ENCODE measurements around the gene RAB36.

The RAB36 gene

DNA sequence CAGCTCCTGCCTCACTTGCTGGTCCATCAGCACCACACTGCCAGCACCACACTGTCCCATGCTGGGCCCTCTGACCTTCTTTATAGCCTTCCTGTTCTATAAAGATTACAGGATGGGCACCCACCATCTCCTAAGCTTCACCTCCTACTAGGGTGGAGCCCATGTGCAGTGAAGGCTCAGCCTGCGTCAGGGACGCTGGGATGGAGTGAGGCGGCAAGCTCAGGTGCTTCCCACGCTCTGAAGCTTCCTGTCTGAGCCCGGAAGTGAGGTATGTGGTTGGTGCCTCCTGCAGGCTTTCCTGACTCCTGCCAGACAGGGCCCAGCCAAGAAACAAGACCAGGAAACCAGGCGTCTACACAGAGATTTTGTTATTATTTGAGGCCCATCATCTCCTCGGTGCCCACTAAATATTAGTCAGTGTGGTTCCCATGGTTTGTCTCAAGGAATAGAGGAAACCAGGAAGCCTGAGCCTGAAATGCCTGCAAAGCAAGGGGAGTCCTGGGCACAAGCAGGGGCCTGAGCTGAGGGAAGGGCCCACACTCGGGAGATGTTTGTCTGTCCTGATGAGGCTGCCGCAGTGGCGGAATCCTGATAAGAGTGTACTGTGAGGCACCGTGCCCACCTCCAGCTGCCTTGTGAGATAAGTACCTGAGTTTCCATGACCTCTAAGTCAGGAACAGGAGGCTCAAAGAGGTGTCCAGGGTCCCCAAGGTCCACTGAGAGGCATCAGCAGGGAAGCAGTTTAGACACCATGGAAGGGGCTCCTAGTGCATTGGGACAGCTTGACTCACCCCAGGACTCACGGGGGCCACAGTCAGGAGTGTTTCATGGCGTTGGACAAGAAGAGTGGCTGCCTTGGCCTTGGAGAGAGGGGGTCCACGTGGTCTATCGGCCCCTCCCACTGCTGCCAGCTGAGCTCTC lies 25.5 kb upstream of the RAB36 start:
- TF ChIP-seq FOXM1 (IDR thresholded peaks at IDR 0.05; ENCODE audit: borderline replicate concordance), result no peak
- no peak for TF ChIP-seq SP1 (IDR thresholded peaks at IDR 0.05)
- no peak for TF ChIP-seq HDGF (IDR thresholded peaks at IDR 0.05; ENCODE audit: borderline replicate concordance)
- TF ChIP-seq ELF4 (IDR thresholded peaks at IDR 0.05), result no peak
- TF ChIP-seq L3MBTL2 (conservative IDR thresholded peaks at IDR 0.05), result no peak
- no peak for TF ChIP-seq SUZ12 (IDR thresholded peaks at IDR 0.05)
- no peak for TF ChIP-seq TARDBP (IDR thresholded peaks at IDR 0.05)
- TF ChIP-seq NFRKB (IDR thresholded peaks at IDR 0.05), result no peak
- TF ChIP-seq CTBP1 (IDR thresholded peaks at IDR 0.05; ENCODE audit: borderline replicate concordance), result no peak
- TF ChIP-seq FOXK2 (IDR thresholded peaks at IDR 0.05), result no peak
- TF ChIP-seq ARNT (IDR thresholded peaks at IDR 0.05), result no peak
- no peak for TF ChIP-seq LEF1 (IDR thresholded peaks at IDR 0.05; ENCODE audit: borderline replicate concordance)
- TF ChIP-seq, protein P1, sequence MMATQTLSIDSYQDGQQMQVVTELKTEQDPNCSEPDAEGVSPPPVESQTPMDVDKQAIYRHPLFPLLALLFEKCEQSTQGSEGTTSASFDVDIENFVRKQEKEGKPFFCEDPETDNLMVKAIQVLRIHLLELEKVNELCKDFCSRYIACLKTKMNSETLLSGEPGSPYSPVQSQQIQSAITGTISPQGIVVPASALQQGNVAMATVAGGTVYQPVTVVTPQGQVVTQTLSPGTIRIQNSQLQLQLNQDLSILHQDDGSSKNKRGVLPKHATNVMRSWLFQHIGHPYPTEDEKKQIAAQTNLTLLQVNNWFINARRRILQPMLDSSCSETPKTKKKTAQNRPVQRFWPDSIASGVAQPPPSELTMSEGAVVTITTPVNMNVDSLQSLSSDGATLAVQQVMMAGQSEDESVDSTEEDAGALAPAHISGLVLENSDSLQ (IDR thresholded peaks at IDR 0.05), result no peak
- no peak for TF ChIP-seq FOXA1 (IDR thresholded peaks at IDR 0.05)
- TF ChIP-seq BHLHE40 (IDR thresholded peaks at IDR 0.05; ENCODE audit: borderline replicate concordance), result no peak
- no peak for TF ChIP-seq ZNF384 (IDR thresholded peaks at IDR 0.05)
- ChIA-PET CTCF (no interaction called here), POLR2A (interaction anchor here (0.6 to 0.8 kb wide), 2 partner anchors 10 to 11 kb away, joined by 3 to 4 read pairs; no protein-coding TSS in a partner anchor)
- no peak for DNase-seq (ENCODE audit: extremely low spot score)

DNA sequence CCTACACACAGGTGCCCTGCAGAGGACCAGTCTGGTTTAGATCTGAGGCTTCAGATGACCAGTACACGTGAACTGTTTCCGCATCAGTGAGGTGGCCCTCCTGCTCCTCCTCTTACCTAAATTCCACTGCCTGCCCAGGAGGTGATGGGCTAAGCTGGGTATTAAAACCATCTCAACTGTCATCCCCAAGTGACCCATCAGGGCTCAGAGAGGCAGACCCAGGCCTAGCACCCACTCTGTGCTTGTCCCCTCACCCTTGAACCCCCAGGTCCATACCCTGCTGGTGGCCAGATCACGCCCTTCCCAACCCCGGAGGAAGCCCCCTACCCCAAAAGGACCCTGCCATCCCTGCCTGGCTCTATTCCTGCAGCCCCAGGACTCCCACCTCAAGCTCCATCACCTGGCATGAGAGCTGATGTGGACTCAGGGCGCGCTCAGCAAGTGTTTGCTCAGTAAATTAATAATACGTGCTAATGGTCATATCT lies 24.8 kb upstream of the RAB36 start:
- no peak for DNase-seq (ENCODE audit: extremely low spot score)
- TF ChIP-seq TARDBP (IDR thresholded peaks at IDR 0.05) (no peak), CTBP1 (IDR thresholded peaks at IDR 0.05; ENCODE audit: borderline replicate concordance) (no peak), ELF4 (IDR thresholded peaks at IDR 0.05) (no peak), NFRKB (IDR thresholded peaks at IDR 0.05) (no peak), SP1 (IDR thresholded peaks at IDR 0.05) (no peak), BHLHE40 (IDR thresholded peaks at IDR 0.05; ENCODE audit: borderline replicate concordance) (no peak), ARNT (IDR thresholded peaks at IDR 0.05) (no peak), ZNF384 (IDR thresholded peaks at IDR 0.05) (no peak), FOXK2 (IDR thresholded peaks at IDR 0.05) (no peak), HDGF (IDR thresholded peaks at IDR 0.05; ENCODE audit: borderline replicate concordance) (no peak), L3MBTL2 (conservative IDR thresholded peaks at IDR 0.05) (no peak), FOXM1 (IDR thresholded peaks at IDR 0.05; ENCODE audit: borderline replicate concordance) (no peak), SUZ12 (IDR thresholded peaks at IDR 0.05) (no peak), LEF1 (IDR thresholded peaks at IDR 0.05; ENCODE audit: borderline replicate concordance) (no peak)
- TF ChIP-seq, protein P1 (IDR thresholded peaks at IDR 0.05), result no peak
- ChIA-PET CTCF (interaction anchor here (0.6 kb wide), 2 partner anchors 15 to 349 kb away, joined by 3 read pairs; no protein-coding TSS in a partner anchor), POLR2A (interaction anchor here (0.6 kb wide), 1 partner anchor 9 kb away, joined by 3 read pairs; no protein-coding TSS in a partner anchor)

DNA sequence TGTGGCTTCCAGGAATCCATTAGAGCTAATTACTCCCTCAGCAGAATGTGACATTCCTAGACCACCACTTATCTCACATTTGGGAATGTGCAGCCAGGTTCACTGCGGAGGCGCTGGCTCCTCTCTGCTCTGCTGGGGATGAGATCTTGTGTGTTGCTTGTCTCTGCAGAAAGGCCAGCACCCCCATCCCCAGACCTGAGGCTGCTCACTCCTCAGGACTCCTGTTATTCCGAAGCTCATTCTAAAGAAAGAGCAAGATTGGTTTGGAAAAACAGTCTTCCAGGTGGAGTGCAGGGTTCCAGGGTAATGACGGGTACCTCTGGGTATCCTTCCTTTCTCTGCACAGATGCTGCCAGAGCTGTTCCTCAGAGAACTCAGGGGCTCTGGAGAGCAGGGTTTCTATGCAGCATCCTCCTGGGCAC lies 24.3 kb upstream of the RAB36 start:
- no peak for TF ChIP-seq NFRKB (IDR thresholded peaks at IDR 0.05)
- no peak for TF ChIP-seq BHLHE40 (IDR thresholded peaks at IDR 0.05; ENCODE audit: borderline replicate concordance)
- TF ChIP-seq L3MBTL2 (conservative IDR thresholded peaks at IDR 0.05), result no peak
- TF ChIP-seq ELF4 (IDR thresholded peaks at IDR 0.05), result no peak
- TF ChIP-seq ZNF384 (IDR thresholded peaks at IDR 0.05), result no peak
- no peak for TF ChIP-seq SP1 (IDR thresholded peaks at IDR 0.05)
- no peak for TF ChIP-seq HDGF (IDR thresholded peaks at IDR 0.05; ENCODE audit: borderline replicate concordance)
- no peak for TF ChIP-seq CTBP1 (IDR thresholded peaks at IDR 0.05; ENCODE audit: borderline replicate concordance)
- no peak for TF ChIP-seq FOXA1 (IDR thresholded peaks at IDR 0.05)
- POLR2A ChIA-PET, result no interaction called here
- DNase-seq (ENCODE audit: extremely low spot score), result no peak
- CTCF ChIA-PET, result interaction anchor here (0.6 kb wide), 2 partner anchors 16 to 350 kb away, joined by 3 read pairs; no protein-coding TSS in a partner anchor

DNA sequence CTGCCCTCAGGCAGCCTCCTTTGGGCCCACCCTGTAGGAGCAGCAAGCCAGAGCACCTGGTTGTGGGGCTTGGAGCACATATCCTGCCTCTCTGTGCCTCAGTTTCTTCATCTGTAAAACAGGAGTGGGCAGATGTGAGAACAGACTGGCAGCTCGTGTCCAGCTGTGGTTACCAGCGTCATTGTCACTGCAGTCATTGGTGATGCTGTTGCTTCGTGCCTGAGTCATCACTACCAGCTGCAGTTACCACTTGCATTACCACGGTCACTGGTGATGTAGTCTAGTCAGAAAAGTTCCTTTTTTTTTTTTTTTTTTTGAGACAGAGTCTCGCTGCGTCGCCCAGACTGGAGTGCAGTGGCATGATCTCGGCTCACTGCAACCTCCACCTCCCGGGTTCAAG lies 23.9 kb upstream of the RAB36 start:
- POLR2A ChIA-PET, result no interaction called here
- no peak for DNase-seq (ENCODE audit: extremely low spot score)
- CTCF ChIA-PET, result interaction anchor here (1.2 kb wide), 1 partner anchor 162 kb away, joined by 7 read pairs; no protein-coding TSS in a partner anchor
- no peak for TF ChIP-seq ELF4 (IDR thresholded peaks at IDR 0.05)
- TF ChIP-seq SUZ12 (IDR thresholded peaks at IDR 0.05), result no peak
- TF ChIP-seq FOXM1 (IDR thresholded peaks at IDR 0.05; ENCODE audit: borderline replicate concordance), result no peak
- no peak for TF ChIP-seq NFRKB (IDR thresholded peaks at IDR 0.05)
- TF ChIP-seq HDGF (IDR thresholded peaks at IDR 0.05; ENCODE audit: borderline replicate concordance), result no peak
- TF ChIP-seq FOXA1 (IDR thresholded peaks at IDR 0.05), result no peak
- TF ChIP-seq, protein P1 (IDR thresholded peaks at IDR 0.05), result no peak
- no peak for TF ChIP-seq FOXK2 (IDR thresholded peaks at IDR 0.05)
- no peak for TF ChIP-seq ZNF384 (IDR thresholded peaks at IDR 0.05)
- no peak for TF ChIP-seq SP1 (IDR thresholded peaks at IDR 0.05)
- TF ChIP-seq L3MBTL2 (conservative IDR thresholded peaks at IDR 0.05), result no peak
- TF ChIP-seq ARNT (IDR thresholded peaks at IDR 0.05), result no peak
- TF ChIP-seq BHLHE40 (IDR thresholded peaks at IDR 0.05; ENCODE audit: borderline replicate concordance), result no peak
- TF ChIP-seq TARDBP (IDR thresholded peaks at IDR 0.05), result no peak
- no peak for TF ChIP-seq LEF1 (IDR thresholded peaks at IDR 0.05; ENCODE audit: borderline replicate concordance)

DNA sequence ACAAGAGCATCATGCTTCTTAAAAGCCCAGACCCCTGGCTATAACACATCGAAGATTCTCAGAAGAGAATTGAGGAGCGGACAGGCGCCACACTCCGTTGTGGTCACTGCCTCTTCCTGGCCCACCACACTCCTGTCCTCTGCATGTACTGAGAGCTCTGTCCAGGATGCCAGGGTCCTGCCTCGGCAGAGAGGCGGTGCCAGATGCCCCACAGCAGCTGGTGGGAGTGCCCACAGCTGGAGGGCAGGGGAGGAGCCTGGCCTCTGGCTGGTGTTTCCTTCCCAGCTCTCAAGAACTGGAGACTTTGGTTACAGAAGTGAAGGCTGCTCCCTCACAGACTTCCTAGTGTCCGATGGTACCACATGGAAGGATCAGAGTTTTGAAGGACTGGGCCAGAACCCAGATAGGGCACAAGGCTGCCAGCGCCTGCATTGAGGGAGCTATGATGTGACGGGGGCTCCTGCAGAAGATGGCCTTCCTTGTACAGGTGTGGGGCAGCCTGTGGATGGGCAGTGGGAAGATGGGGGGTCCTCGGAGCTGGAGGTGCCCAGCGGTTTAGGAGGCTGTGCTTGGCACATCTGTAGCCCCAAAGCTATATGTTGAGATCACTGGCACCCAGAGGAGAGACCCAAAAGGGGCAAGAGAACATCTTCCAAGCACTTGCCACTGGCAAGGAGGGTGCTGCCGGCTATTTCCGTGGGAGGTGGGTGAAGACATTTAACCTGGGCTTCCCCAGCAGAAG lies 22.9 kb upstream of the RAB36 start:
- CTCF ChIA-PET, result interaction anchor here (1.2 kb wide), 1 partner anchor 163 kb away, joined by 7 read pairs; no protein-coding TSS in a partner anchor
- no peak for DNase-seq (ENCODE audit: extremely low spot score)
- no peak for TF ChIP-seq TARDBP (IDR thresholded peaks at IDR 0.05)
- POLR2A ChIA-PET, result no interaction called here
